ENCODE measurements around the gene CALCB. TPM values are rescaled to one million over a fixed set of nuclear protein-coding genes. Genes with fewer than 3 reads are reported as not detected.

The CALCB gene
- total and polyA plus RNA-seq, 2 of the 8 experiments (the other 6 are each of a cell fraction or from before 2014, with no cell fraction given), result 3.7 to 4.2 TPM

GRCh38 chr11:15123849-15124248 lies 50.5 kb downstream of the CALCB start (continued):
- TF ChIP-seq SIX5 (IDR thresholded peaks at IDR 0.05; ENCODE audit: low read depth, low read length) (no peak), RXRA (IDR thresholded peaks at IDR 0.05; ENCODE audit: insufficient read depth, low read depth, low read length) (no peak), NANOG (IDR thresholded peaks at IDR 0.05; ENCODE audit: insufficient read depth, low read depth, low read length, poor library complexity, severe bottlenecking) (no peak)
